SU-DHL-6 (cell line): Measurements from ENCODE around the gene C10orf105.

ENCODE experiments used
- H2AFZ ChIP-seq: fragments of 200-600 bp; sonication (generic); 2 replicates; pipeline ENCODE4 v1.6.1; 2014; ENCODE audit warnings: low read depth, mild to moderate bottlenecking, moderate library complexity, mixed read lengths, antibody characterized with exemption, low read length; ENCODE audit not compliant: severe bottlenecking
- H3F3A ChIP-seq: fragments of 200-600 bp; shearing (Covaris generic); 2 replicates; pipeline ENCODE4 v1.6.0; 2016; ENCODE audit warnings: antibody characterized with exemption, mild to moderate bottlenecking; ENCODE audit not compliant: insufficient read depth
- H3K27ac ChIP-seq: fragments of 200-600 bp; sonication (generic); 2 replicates; pipeline ENCODE4 v1.5.1; 2016; ENCODE audit warnings: low read depth, mild to moderate bottlenecking, low read length, moderate library complexity, mixed read lengths
- H3K27me3 ChIP-seq: fragments of 200-600 bp; sonication (generic), shearing (Covaris generic); 2 replicates; pipeline ENCODE4 v1.6.0; 2014; ENCODE audit warnings: mild to moderate bottlenecking, low read length
- H3K36me3 ChIP-seq: fragments of 200-600 bp; sonication (generic); 2 replicates; pipeline ENCODE4 v1.6.1; 2014; ENCODE audit warnings: mild to moderate bottlenecking, low read length, mixed read lengths
- H3K4me2 ChIP-seq: fragments of 300-600, 200-600 bp; shearing (Covaris generic), sonication (generic); 2 replicates; pipeline ENCODE4 v1.6.0; 2014; ENCODE audit warnings: low read length, low read depth, mild to moderate bottlenecking; ENCODE audit not compliant: poor library complexity, severe bottlenecking
- H3K4me3 ChIP-seq: fragments of 200-600 bp; sonication (generic); 2 replicates; pipeline ENCODE4 v1.5.1; 2014; ENCODE audit warnings: antibody characterized with exemption, low read length, mild to moderate bottlenecking, mixed read lengths; ENCODE audit not compliant: insufficient read depth, poor library complexity, severe bottlenecking
- H3K79me2 ChIP-seq: fragments of 200-600 bp; sonication (generic); 2 replicates; pipeline ENCODE4 v1.6.1; 2014; ENCODE audit warnings: mild to moderate bottlenecking, low read length, moderate library complexity; ENCODE audit not compliant: insufficient read depth
- H3K9ac ChIP-seq: fragments of 200-600 bp; sonication (generic); 2 replicates; pipeline ENCODE4 v1.7.0; 2014; ENCODE audit warnings: mild to moderate bottlenecking, low read length
- H3K9me2 ChIP-seq: fragments of 200-600 bp; sonication (generic); replicated peaks from 2 replicates; pipeline ENCODE4 v1.6.1; 2014; ENCODE audit warnings: low read length; ENCODE audit not compliant: insufficient read depth
- H3K9me3 ChIP-seq: fragments of 200-600 bp; sonication (generic); 2 replicates; pipeline ENCODE4 v1.6.1; 2014; ENCODE audit warnings: low read length, mixed read lengths; ENCODE audit not compliant: insufficient read depth
- H4K20me1 ChIP-seq: fragments of 200-600 bp; sonication (generic); 2 replicates; pipeline ENCODE4 v1.6.1; 2014; ENCODE audit warnings: low read depth, mild to moderate bottlenecking, antibody characterized with exemption, low read length, moderate library complexity, mixed read lengths
- CTCF ChIP-seq: fragments of 200-600 bp; sonication (generic); IDR thresholded peaks from one replicate; pipeline ENCODE4 v1.5.1; 2017; ENCODE audit warnings: antibody characterized with exemption, mild to moderate bottlenecking, low read length, moderate library complexity; ENCODE audit not compliant: insufficient read depth, poor library complexity, severe bottlenecking
- EZH2phosphoT487 ChIP-seq: fragments of 200-600 bp; sonication (generic), shearing (Covaris generic); conservative IDR thresholded peaks from 2 replicates; pipeline ENCODE4 v1.6.1; 2018; ENCODE audit warnings: mild to moderate bottlenecking, antibody characterized with exemption, low read length, moderate library complexity, mixed read lengths

C10orf105 gene

DNA sequence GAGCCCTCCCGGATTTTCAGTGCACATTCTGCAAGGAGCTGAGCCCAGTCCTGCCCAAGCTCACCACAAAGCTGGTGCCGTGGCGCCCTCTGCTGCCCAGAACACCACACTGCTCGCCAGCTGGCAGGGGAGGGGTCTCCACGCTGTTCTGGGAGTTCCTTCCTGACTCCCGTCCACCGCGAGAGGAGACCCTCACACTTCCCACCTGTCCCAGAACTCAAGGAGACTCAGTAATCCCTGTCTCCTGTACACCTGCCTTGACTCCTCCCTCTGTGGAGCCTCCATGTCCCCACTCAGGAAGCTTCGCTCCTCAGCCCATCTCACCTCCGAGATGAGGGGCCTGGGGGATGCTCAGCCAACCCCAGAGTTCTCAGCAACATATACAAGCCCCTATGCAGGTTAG lies 11.3 kb downstream of the C10orf105 start:
- Histone ChIP-seq H3K9me2 (no peaks in the 10 kb centered on the region), H4K20me1 (no peaks in the 10 kb centered on the region), H3K9ac (no peak overlapping the region), H3K27me3 (no peaks in the 10 kb centered on the region), H3K9me3 (no peaks in the 10 kb centered on the region), H2AFZ (no peak overlapping the region), H3K27ac (no peak overlapping the region), H3K79me2 (no peaks in the 10 kb centered on the region), H3K4me3 (no peak overlapping the region), H3K36me3 (no peaks in the 10 kb centered on the region), H3K4me2 (no peak overlapping the region), H3F3A (no peaks in the 10 kb centered on the region)
- TF ChIP-seq CTCF (peak; percentile 77), EZH2phosphoT487 (no peak)

DNA sequence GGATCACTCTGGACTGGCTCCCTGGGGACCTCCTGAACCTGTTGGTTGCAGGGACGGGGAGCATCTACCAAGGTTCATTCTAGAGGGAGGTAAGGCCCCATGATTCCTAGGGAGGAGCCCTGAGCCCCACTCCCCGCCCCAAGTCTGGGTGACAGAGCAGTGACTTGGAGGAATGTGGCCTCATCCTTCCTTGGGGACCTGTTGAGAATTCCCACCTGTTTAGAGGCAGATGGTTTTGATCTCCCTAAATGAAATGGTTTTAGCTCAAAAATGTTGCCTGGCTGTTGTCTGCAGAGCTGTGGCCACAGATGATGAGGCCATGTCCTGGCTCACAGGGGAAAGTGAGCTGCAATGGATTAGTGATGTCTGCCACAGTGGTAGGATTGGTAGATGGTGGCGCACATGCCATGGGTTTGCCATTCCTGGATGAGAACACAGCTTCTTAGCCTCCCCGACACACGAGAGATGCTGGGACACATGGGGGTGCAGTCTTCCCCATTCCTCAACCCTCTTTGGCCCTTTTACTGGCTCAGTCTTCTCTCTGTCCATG lies 12.3 kb downstream of the C10orf105 start:
- H3K27ac ChIP-seq, result no peak overlapping the region
- no peaks in the 10 kb centered on the region for H3K79me2 ChIP-seq
- TF ChIP-seq EZH2phosphoT487 (no peak), CTCF (no peak)
- H3K9ac ChIP-seq, result no peak overlapping the region
- no peak overlapping the region for H3K4me3 ChIP-seq
- H3K9me3 ChIP-seq, result no peaks in the 10 kb centered on the region
- H3K36me3 ChIP-seq, result no peaks in the 10 kb centered on the region
- H3K4me2 ChIP-seq, result no peak overlapping the region
- H3K27me3 ChIP-seq, result no peaks in the 10 kb centered on the region
- H3K9me2 ChIP-seq, result no peaks in the 10 kb centered on the region
- no peaks in the 10 kb centered on the region for H3F3A ChIP-seq
- H2AFZ ChIP-seq, result no peak overlapping the region
- no peaks in the 10 kb centered on the region for H4K20me1 ChIP-seq

DNA sequence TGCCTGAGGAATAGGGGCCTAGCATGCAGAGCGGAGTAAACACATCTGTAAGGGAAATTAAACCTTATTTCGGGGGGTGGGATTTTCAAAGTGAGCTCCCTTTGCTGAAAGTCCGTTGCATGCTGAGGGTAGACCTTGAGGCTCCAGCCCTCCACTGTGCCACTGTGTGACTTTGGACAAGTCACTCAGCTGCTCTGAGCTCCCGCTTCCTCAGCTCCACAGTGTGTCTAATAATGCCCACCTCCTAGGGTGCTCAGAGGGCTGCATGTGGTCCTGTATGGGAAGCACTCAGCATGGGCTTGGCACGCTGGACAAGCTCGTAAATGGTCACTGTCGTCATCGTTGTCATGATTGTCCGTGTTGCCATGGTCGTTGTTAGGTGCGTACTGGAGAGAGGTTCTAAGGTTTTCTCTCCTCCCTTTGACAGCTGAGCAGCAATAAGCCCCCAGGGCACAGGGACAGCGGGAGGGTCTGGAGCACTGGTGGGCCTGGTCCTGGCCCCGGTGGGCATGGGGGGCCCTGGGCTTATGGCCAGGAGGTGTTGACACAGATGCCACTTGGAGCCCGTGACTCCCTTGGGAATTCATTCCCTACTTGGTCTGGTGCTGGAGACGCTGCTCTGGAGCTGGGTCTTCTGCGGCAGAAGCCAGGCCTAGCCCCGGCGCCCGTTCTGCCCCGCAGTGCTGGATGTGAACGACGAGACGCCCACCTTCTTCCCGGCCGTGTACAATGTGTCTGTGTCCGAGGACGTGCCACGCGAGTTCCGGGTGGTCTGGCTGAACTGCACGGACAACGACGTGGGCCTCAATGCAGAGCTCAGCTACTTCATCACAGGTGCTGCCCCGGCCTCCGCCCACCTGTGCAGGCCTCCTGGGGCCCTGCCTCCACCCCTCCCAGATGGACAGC lies 13.1 kb downstream of the C10orf105 start:
- no peak for TF ChIP-seq CTCF
- no peak for TF ChIP-seq EZH2phosphoT487
- H3K9ac ChIP-seq, result no peak overlapping the region
- H3F3A ChIP-seq, result no peaks in the 10 kb centered on the region

More for the DNA sequence above, 13.1 kb downstream of the C10orf105 start:
- H3K4me2 ChIP-seq, result no peak overlapping the region
- no peaks in the 10 kb centered on the region for H3K27me3 ChIP-seq
- H3K79me2 ChIP-seq, result no peaks in the 10 kb centered on the region
- no peak overlapping the region for H3K4me3 ChIP-seq
- no peak overlapping the region for H2AFZ ChIP-seq
- no peaks in the 10 kb centered on the region for H3K9me2 ChIP-seq
- no peaks in the 10 kb centered on the region for H3K36me3 ChIP-seq
- no peak overlapping the region for H3K27ac ChIP-seq
- H4K20me1 ChIP-seq, result no peaks in the 10 kb centered on the region
- H3K9me3 ChIP-seq, result no peaks in the 10 kb centered on the region
